Lower leg skin (tissue), 3 donors: Measurements from ENCODE around the gene CLEC2D.

Experiments
- CTCF ChIP-seq, 3 donors: fragments of 450-650 bp; IDR thresholded peaks; one replicate each; pipeline ENCODE4 v1.5.1; 2016; ENCODE audit warnings: antibody characterized with exemption in 3 of 3, mild to moderate bottlenecking in 3 of 3, moderate library complexity in 2 of 3
- POLR2A ChIP-seq, 2 donors: fragments of 450-650 bp; IDR thresholded peaks; one replicate each; pipeline ENCODE4 v1.6.1; 2016 to 2017; ENCODE audit warnings: antibody characterized with exemption in 2 of 2, mild to moderate bottlenecking in 1 of 2, moderate library complexity in 1 of 2

GRCh38 chr12:9727813-9728212, 58.3 kb downstream of the CLEC2D start:
- TF ChIP-seq CTCF (IDR thresholded peaks at IDR 0.05): no peak
- TF ChIP-seq POLR2A (IDR thresholded peaks at IDR 0.05): no peak
